ENCODE measurements around the gene NT5DC1.
A peak's percentile ranks its signal among the peaks of the same experiment; 100 is the strongest.

NT5DC1 gene

DNA sequence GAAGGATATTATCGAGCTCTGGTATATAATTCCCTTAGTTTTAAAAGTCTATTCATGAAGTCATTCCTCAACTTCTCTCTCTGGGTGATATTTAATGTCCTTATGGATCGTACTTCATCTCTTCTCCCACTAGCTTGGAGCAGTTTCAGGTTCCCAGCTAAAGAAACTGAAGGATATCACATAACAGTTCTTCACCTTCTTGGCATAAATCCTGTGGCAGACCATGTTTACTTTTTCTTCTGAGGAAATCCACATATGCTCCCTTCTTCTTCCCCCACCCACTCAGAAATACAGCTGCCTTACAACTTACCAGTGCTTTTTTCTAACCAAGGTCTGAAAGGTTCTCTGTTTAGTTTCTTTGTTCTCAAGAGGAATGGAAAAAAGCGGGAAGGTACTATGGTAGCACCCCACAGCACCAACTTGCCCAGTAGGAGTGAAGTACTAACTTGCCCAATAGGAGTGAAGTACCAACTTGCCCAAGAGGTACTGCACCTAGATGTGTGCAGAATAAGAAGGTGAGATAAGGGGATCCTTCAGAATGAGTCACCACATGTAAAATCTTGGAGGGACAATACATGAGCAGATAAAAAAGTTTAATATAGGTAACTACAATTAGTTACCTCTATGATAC lies 100.1 kb downstream of the NT5DC1 start:
- DNase-seq, result no peak

DNA sequence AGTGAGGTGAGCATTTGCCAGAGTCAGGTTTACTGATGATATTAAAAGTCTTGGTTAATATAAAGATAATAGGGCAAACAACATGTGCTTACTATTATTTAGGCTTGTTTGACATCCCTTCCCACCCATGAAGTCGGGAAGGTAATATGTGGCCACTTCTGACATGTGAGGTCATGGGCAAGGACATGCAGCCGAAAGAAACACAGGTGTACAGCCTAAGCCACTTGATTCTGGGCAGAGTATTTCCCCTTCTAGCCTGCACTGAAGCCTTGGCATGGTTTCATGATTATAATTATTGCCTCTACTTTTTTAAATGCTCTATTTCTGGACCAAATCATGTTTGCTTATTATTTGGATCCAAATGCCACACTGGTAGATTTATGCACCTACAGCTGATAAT lies 100.9 kb downstream of the NT5DC1 start:
- no peak for DNase-seq

DNA sequence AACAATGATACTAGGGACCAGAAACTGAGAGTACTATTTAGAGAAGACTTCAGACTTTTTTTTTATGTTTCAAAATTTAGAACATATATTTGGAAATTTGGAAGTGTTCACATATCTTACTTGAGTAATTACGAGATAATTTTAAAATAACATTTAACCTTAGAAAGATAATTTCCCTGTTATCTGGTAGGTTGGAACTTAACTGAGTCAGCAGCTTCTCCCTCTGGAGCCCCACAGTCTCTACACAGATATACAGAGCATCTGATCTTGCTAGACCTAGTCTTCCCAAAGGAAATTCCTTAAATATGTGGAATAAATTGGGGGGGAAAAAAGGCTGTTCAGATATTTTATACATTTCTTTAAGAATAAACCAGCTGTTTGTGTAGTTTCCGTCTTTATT lies 104.6 kb downstream of the NT5DC1 start:
- DNase-seq, result peak; percentile 47

DNA sequence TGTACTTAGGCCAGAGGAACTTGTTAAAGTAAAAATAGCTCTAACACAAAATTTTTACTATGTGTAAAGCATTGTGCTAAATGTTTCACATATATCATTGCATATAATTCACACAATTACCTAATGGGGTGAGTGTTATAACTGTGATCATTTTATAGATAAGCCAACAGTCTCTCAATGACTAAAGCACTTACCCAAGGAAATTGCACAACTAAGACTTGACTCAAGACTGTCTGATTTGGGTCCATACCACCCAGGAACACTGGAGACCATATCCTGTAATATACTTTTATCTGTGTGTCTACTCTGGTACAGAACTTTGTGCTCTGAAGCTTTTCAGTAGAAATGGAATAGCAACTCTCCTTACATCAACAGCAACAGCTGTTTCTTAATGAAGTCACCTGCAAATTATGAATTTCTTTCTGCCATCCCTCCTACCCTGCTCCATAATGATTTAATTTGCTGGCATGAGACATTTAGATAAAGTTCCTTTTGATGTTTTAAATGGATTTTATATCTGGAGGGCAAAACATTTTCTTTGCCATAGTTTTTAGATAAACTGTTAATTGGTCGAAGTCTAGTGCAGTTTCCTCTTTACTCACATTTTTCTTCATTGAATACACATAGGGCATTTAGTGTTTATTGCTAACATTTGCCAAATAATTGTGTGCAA lies 105.7 kb downstream of the NT5DC1 start:
- peak; percentile 68 for DNase-seq

DNA sequence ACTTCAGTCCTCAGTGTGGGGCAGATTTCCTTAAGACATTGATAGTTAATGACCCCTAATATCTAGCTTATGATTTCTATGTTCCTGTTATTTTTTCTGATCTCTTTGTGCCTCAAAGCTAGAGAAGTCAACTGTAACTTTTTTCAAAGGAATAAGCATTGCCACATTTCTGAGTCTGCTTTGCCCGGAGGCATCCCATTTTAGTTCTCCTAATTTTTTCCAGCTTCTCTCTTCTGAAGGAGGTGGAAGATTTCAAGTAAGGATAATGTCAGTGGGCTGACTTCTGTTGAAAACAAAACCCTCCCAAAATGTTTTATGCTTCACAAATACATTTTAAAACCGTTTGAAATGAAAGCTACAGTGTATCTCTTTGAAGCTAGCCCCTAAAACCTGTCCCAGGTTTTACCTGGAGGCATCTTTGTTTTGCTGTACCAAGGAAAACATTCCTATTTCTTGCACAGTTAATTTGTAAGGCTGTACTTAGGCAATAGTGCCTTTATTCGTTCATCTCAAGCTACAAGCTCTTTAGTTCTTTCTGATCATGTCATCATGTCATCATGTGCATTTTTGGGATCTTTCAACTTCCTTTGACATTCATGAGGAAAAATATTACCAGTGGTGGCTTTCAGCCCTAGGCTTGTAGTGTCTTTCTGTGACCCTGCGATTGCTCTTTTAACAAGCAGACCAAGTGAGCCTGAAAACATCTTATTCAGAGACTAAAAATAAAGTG lies 107.6 kb downstream of the NT5DC1 start:
- no peak for DNase-seq

DNA sequence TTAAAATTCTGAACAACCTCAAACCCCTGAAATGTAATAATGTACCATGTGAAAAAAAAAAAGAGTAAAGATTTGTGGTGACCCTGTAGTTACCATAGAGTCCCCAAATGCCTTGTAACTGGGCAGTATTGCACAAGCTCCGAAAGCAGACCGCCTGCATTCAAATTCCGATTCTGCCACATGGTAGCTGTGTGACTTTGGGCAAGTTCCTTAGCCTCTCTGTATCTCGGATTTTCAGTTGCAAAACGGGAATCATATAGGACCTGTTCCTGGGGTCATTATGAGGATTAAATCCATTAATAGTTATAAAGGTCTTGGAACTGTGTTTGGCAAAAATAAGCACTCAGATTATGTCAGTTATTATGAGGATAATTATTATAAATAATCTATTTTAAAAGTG lies 109.7 kb downstream of the NT5DC1 start:
- no peak for DNase-seq

DNA sequence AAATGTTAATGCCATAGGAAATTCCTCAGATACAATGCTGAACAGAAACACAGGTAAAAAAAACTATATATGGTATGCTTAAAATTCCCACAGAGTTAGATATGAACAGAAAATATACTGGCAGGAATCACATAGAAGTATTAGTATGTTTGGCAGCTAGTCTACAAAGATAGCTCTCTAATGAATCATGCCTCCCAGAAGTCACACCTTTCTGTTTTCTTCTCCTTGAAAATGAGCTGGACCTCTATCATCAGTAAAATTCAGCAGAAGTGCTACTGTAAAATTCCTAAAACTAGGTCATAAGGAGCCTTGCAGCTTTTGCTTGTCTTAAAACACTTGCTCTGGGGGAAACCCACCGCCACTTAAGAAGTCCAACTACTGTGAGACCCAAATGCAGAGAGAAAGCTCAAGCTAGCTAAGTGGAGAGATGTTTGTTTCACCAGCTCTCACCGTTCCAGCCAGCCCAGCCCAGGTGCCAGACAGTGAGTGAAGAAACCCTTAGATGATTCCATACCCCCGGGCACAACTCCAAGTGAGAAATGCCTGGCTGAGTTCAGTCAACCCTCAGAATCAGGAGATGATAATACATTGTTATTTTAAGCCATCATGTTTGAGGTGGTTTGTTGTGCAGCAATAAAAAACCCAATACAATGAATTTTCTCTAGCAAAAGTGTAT lies 110.2 kb downstream of the NT5DC1 start:
- peak; percentile 81 for DNase-seq

DNA sequence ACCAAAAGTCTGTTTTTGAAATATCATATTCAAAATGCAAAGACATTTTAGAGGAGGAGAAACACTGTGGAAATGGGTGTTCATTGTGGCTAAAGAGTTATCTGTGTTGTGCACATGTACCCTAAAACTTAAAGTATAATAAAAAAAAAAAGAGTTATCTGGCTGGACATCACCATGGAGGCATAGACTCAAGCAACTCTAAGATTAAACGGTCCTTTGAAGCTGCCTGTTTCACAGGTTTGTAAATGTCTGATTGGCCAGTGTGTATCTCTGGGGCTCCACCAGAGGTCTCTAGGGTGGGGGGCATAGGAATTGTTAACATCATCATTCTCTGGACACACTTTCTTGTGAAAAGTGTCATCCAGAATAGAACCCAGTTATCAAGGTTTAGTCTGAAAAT lies 114.0 kb downstream of the NT5DC1 start:
- no peak for DNase-seq

DNA sequence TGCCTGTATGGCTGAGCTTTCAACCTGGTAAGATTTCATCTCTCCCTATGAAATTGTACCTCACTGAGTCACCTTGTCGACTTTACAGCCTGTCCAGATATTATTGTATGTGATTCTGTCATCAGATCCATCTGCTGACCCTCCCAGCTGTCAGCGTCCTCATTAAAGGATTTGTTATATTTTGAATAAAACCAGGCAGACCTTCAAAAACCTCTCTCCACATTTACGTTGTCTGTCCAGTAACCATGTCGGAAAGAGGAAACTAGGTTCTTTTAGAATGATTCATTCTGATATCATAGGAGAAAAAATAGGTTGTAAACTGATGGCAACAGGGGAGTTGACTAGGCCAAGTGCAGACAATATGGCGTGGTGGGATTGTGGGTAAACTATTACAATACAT lies 114.8 kb downstream of the NT5DC1 start:
- peak; percentile 59 for DNase-seq

DNA sequence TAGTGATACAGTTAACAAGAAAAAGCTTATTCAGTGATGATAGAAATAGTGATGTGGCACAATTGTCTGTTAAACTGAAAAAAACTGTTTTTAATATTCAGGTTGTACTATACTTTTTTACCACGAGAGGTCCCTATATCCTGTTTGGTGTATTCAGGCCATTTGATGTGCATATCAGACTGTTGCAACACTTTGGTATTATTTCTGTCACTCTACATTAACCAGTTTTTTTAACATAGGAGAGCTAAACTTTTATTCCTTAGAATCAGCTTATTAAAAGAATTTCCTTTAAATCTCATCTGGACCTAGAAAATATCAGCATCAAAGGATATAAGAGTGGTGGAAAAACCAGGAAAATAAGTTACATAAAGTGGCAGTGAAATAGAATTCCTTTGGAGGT lies 116.4 kb downstream of the NT5DC1 start:
- DNase-seq, result peak; percentile 63

DNA sequence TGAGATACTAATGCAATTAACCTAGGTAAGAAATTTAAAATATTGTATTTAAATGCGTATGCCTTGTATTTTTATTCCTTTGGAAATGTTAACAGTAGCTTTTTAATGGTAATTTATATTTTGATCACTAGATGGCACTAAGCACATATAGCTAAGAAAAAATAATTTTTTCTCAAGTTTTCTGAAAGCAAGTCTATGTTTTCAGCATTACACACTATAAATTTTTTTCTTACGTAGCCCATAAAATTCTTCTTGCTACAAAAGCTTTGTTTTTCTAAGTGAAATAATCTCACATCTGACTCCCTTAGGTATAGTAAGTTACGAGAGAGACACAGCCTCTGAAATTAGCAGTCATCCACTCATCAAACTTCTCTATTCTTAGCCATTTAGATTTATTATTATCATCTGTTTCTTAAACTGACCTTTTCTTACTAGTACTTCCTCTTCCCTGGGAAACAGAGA lies 117.5 kb downstream of the NT5DC1 start:
- DNase-seq, result no peak

DNA sequence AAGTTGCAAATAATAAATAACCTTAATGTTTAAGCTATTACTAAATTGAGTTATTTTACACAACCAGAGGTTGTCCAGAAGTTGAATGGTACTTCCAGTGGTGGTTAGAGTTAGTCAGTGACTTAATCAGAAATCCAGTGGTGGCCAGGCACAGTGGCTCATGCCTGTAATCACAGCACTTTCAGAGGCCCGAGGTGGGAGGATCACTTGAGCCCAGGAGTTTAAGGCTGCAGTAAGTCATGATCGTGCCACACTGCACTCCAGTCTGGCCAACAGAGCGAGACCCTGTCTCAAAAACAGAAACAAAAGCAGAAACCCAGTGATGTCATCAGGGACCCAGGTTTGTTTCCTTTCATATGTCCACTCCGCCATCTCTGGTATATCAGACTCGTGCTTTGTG lies 118.2 kb downstream of the NT5DC1 start:
- no peak for DNase-seq

DNA sequence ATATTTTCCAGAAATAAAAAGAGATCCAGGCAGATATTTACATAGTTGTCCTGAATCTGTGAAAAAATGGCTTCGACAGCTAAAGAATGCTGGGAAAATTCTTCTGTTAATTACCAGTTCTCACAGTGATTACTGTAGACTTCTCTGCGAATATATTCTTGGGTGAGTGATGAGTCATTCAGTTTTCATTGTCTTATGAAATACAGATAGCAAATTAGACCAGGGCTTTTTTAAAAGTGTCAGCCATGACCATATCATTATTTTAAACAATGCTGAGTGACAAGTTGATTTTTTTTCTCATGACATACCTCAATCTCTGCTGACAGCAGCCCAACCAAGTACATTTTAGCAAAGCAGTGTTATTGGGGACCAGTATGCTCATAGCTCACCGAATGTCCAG lies 120.4 kb downstream of the NT5DC1 start:
- DNase-seq, result peak; percentile 44

DNA sequence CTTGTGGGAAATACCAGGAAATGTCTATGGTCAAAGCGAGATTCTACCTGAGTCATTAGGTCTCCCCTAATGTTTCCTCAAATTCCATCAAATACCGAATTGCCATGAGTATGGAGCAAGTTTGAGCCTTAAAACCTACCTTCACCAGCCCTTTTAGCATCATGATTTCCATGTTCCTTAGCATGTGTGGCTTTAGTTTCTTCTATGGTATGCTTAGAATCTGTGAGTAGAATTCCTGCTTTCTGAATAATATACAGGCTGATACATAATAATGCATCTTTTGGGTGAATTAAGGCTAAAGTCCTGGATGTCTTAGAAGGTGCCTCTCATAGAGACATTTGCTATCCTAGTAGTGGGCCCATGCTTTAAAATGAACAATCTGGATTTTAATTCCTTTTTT lies 121.3 kb downstream of the NT5DC1 start:
- DNase-seq, result peak; percentile 53

DNA sequence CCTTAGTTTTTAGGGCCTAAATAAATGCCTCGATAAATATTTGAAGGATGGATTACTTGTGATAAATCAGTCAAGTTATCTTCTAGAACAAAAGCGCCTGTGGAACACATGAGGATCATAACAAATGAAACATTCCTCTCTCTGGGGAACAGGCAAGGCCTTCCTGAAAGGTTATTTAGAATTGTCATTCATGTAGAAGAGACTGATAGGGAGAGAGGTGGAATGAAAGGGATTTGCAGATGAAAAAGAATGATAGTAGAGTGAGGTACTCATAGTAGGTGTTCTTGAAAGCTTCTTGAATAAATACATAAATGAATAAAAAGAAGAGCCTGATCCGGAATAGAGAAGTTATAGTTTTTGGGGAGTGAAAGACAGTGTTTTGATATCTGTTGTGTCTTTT lies 122.7 kb downstream of the NT5DC1 start:
- DNase-seq, result no peak

DNA sequence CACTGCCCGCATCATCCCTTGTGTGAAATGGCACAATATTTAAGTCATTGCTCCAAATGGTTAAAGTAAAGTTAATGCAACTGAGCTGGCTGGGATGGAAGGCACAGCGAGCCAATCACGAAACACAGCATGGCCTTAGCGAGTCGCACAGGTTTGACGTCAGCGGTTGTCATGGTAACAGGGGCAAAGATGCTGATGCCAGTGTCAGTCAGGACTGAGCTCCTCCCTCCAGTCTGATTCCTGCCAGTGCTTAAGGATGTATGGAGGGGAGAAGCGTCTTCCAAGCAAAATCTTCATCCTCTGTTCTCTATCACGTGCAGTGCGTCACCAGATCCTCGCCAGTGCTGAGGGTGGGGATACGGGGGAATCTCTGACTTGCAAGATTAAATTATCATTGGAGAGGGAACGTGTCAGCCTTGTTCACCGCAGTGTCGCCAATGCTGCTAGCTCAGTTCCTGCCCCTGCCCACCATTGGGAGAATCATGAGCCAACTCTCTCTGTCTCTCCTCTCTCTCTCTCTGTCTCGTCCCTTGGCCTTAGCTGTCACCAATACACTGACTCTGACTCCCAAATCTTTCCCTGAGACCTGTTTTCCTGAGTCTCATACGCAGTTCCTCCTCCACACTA lies 128.7 kb downstream of the NT5DC1 start:
- DNase-seq, result peak; percentile 97

DNA sequence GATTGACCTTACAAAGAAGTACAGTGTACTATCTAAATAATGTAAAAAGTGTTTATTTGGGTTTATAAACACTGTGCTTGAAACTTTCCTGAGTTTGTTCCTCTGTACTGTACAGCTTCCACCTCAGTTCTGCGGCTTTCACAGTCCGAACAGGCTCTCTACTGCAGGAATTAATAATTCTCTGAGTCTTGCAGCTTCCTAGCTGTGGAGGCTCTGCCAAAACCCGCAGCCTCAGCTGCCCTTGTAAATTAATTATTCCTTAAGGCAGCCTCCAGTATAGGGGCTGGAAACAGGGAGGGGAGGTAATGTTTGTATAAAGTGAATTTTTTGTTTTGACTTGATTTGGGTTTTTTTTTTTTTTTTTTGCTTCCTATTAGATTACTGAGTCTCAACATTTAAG lies 134.0 kb downstream of the NT5DC1 start:
- no peak for DNase-seq

DNA sequence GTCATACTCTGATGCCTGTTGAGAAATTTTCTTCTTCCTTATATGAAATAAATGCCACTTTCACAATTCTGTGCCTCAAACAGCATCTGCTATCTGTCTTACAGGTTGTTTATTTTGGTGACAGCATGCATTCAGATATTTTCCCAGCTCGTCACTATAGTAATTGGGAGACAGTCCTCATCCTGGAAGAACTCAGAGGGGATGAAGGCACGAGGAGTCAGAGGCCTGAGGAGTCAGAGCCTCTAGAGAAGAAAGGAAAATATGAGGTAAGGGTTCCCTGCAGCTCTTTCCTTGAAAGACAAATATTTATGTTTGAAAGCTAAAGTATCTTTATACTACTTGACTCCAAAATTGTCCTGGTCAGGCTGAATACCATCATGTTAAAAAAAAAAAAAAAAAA lies 137.4 kb downstream of the NT5DC1 start:
- DNase-seq, result no peak

DNA sequence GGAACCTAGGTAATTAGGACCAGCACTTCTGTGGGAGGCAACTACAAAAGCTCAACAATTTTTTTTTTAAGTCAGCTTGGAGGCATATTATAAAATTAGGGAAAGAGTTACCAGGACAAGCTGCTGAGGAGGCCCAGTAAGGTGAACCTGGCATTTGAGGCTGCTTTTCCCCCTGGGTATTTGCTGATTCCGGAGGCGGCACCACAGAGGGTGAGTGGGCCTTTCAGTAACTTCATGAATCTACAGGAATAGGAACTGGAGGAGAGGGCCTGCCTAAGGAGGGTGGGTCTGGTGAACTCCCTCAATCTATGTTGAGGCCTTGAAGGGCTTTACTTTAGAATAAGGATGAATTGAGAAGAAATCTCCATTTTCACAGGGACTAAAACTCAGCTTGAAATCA lies 138.6 kb downstream of the NT5DC1 start:
- no peak for DNase-seq

DNA sequence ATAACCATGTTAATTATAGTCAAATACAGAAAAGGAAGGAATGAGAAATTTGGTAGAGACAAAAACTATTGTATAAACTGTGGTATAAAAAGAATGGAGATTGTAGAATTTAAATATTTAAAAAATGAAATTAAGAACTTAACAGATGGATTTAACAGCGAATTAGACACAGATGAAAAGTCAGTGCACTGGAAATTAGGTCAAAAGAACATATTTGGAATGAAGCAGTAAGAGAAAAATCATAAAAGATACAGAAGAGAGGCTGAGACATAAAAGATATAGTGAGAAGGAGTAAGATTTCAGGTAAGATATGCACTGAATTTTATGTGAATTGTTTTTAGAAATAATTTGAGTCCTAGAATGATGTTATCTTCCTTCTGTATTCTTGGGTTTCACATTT lies 139.2 kb downstream of the NT5DC1 start:
- DNase-seq, result no peak

DNA sequence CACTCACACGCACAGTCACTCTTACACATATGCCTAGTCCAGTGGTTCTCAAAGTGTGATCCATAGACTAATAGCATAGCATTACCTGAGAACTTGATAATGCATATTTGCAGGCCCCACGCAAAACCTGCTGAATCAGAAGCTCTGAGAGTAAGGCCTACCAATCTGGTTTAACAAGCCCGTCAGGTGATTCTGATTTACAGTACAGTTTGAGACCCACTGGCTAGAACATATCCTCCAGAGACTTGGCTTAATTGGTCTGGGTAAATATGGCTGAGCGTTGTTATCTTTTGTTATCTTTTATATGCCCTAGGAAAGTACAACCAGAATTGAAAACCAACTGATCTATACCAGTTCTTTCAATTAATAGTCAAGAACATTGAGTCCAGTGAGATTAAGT lies 143.6 kb downstream of the NT5DC1 start:
- DNase-seq, result no peak

DNA sequence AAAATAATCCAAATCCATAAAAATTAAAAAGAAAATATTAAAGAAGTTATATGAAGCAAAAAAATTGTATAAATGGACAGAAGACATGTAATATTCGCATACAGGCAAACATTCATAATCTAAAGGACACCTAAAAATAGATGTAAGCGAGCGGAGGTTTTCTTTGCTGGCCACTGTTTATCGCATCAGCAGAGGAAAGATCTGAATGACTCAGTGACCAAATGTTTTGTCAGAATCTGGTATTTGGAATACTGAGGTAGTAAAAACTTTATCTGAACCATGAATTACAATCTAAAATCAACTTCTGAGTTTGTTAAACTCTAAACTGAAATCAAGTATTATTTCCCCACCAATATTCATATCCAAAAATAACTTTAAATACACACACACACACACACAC lies 145.4 kb downstream of the NT5DC1 start:
- DNase-seq, result peak; percentile 58

DNA sequence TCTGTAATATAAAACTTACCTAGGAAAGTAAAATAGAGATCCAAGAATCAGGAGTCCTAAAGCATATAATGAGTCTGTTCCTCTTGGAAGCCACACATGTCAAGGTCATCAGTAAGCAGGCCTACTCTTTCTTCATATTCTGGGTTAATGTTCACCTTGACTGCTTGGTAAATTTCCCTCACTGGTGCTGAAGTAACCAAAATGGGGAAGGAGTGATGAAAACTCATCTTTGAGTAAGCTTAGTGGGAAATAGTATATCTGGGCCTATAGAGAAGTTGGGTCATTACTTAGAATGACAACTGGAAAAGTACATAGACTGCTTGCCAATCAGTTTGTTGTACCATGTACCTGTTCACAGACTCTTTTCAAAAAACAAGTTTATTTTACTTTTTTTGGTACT lies 146.6 kb downstream of the NT5DC1 start:
- no peak for DNase-seq

All from fibroblast of upper back skin (primary cell).